Measurements from ENCODE around the gene PHLDB3.
"Not testable (repeated sequence)": the region's sequence is repeated elsewhere in the genome, so short reads cannot be mapped to it uniquely, and the experiment has no call there.

The PHLDB3 gene

DNA sequence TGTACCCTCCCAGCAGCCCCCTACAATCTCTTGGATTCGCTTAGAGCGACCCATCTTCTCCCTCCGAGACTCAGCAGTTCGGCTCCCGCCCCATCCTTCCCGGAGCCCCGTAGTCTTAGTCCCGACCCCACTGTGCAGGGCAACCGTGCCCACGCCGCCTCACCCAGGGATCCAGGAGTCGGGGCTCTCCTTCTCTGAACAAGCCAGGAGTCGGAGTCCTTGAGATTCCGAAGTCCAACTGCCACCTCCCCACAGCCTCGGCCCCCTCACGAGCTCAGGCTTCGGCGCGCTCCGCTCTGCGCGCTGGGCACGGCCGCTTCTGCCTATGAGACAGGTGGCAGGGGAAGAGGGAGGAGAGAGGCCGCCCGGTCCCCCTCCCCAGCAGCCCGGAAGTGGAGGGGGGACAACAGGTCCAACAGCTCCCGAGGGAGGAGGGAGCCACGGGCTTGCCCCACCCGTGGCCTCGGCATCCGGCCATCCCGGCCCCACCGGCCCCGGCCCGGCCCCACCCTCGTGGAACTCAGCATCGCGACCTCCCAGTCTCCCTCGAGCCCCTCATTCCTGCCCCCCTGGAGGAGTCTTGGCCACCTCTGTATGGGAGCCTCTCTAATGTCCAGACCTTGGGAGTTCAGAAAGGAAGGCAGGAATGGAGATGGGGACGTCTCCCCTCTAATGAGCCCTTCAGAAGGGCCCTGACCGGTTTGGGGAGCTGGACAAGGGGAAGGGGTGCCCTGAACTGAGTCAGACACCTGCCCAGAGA lies at the start of gene PHLDB3:
PHLDB3 (minus strand) TSS at position 321 of the 760 bp plus-strand sequence. CDS start 628 bp downstream, outside the sequence.
- H3K4me1 Mint-ChIP-seq, result peaks cover 42% of the 10 kb centered on the region
- no peaks in the 10 kb centered on the region for H3K9me3 Mint-ChIP-seq
- peak within 1 kb of the TSS; percentile 83 for H3K4me3 Mint-ChIP-seq
- H3K27ac Mint-ChIP-seq, result peak within 1 kb of the TSS; percentile 89
- DNase-seq, result peak; percentile 68
- CTCF ChIA-PET, result interaction anchor here (0.7 to 2.2 kb wide), 10 partner anchors 9 to 72 kb away, joined by 3 to 17 read pairs (median 5); no protein-coding TSS in a partner anchor
- peaks cover 25% of the 10 kb centered on the region for H3K36me3 Mint-ChIP-seq
- no peaks in the 10 kb centered on the region for H3K27me3 Mint-ChIP-seq

DNA sequence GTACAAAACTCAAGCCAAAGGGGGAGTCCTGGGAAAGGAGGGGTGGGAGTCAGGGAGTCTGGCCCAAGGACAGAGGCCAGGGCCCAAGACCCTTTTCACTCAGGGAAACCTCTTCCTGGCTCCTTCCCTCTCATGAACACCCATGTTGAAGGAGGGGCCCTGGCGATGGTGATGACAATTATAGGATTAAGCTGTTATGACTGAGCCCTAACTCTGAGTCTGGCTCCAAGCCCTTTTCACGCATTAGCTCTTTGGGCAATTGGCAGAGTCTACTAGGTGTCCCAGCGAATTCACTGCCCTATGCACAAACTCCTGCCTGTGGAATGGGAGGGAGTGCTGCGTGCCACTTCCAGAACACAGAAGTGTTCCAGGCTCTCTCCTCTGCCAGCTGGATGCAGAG lies 49.1 kb upstream of the PHLDB3 start:
- Mint-ChIP-seq H3K4me3 (no peak overlapping the region), H3K4me1 (peaks cover 8% of the 10 kb centered on the region), H3K36me3 (peaks cover 31% of the 10 kb centered on the region), H3K9me3 (no peaks in the 10 kb centered on the region), H3K27ac (no peak overlapping the region), H3K27me3 (no peaks in the 10 kb centered on the region)
- CTCF ChIA-PET, result interaction anchor here (1.3 to 6.0 kb wide), 3 partner anchors 33 to 99 kb away, joined by 3 to 129 read pairs (median 6); partner anchors contain the start of genes IRGQ and ZNF576
- DNase-seq, result no peak

DNA sequence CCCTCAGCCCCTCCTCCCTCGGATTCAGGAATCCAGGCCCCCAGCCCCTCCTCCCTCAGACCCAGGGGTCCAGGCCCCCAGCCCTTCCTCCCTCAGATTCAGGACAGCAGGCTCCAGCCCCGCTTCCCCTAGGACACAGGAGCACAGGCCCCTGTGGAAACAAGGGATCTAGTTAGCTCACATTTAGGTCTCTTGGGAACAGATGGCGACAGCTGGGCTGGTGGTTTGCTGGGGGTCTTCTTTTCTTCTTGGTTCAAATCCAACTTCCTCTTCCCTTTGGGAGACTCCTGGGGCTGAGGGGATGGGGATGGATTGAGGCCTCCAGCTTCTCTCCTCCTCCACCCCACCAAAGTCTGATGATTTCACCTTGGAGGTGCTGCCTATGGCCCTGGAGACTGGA lies 48.1 kb upstream of the PHLDB3 start:
- H3K9me3 Mint-ChIP-seq, result no peaks in the 10 kb centered on the region
- H3K27ac Mint-ChIP-seq, result no peak overlapping the region
- CTCF ChIA-PET, result interaction anchor here (1.0 to 6.0 kb wide), 3 partner anchors 8 to 100 kb away, joined by 3 to 129 read pairs (median 6); partner anchors contain the start of genes IRGQ and ZNF576
- peaks cover 26% of the 10 kb centered on the region for H3K36me3 Mint-ChIP-seq
- peaks cover 8% of the 10 kb centered on the region for H3K4me1 Mint-ChIP-seq
- DNase-seq, result no peak
- no peak overlapping the region for H3K4me3 Mint-ChIP-seq
- H3K27me3 Mint-ChIP-seq, result no peaks in the 10 kb centered on the region

DNA sequence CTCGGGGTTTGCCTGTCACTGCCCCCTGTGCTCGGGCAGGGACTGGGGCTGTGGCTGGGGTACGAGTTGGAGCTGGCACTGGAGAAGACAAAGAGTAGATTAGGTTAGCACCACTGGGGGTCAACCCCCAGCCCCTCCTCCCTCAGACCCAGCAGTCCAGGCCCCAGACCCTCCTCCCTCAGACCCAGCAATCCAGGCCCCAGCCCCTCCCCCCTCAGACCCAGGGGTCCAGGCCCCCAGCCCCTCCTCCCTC lies 47.6 kb upstream of the PHLDB3 start:
- H3K27ac Mint-ChIP-seq, result no peak overlapping the region
- H3K9me3 Mint-ChIP-seq, result no peaks in the 10 kb centered on the region
- DNase-seq, result no peak
- H3K36me3 Mint-ChIP-seq, result peaks cover 24% of the 10 kb centered on the region
- CTCF ChIA-PET, result interaction anchor here (1.0 to 6.0 kb wide), 2 partner anchors 8 to 43 kb away, joined by 3 to 129 read pairs; partner anchors contain the start of genes IRGQ and ZNF576
- H3K4me3 Mint-ChIP-seq, result no peak overlapping the region
- no peaks in the 10 kb centered on the region for H3K27me3 Mint-ChIP-seq
- peaks cover 8% of the 10 kb centered on the region for H3K4me1 Mint-ChIP-seq

DNA sequence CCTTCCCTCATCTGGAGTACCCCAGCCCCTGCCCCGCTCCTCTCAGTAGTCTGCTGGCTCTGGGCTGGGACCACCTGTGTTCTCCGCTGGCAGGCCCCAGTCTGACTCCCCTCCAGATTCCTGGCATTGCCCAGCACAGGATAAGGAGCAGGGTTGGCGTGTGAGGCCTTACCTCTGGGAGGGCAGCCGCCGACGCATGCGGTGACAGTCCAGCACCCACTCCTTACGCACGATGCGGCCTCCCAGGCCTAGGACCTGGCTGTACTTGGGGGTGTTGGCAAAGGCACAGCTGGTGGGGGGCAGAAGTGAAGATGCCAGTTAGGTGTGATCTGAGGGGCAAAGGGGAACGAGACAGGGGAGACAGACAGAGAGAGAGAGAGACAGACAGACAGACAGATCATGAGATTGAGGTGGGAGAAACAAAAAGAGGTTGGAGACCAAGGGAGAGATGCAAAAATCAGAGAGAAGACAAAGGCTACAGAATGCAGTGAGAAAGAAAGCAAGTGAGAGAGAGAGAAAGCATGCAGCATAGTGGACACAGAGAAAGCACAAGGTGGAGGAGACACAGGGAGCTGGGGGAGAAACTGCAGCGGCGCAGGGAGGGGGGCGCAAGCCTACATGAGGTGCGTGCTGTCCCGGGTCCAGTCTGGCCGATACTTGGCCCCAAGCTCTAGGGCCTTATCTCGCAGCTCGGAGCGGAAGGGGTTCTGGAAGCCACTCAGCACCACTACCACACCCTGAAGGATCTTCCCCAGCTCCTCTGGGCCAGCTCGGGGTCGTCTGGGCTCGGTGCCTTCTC lies 47.1 kb upstream of the PHLDB3 start:
- Mint-ChIP-seq H3K4me3 (no peak overlapping the region), H3K36me3 (peaks cover 24% of the 10 kb centered on the region), H3K27me3 (no peaks in the 10 kb centered on the region), H3K27ac (peak overlapping the region; percentile 21), H3K9me3 (no peaks in the 10 kb centered on the region), H3K4me1 (peaks cover 8% of the 10 kb centered on the region)
- CTCF ChIA-PET, result interaction anchor here (6.0 kb wide), 1 partner anchor 44 kb away, joined by 129 read pairs; the partner anchor contains the start of genes IRGQ and ZNF576
- DNase-seq, result no peak

DNA sequence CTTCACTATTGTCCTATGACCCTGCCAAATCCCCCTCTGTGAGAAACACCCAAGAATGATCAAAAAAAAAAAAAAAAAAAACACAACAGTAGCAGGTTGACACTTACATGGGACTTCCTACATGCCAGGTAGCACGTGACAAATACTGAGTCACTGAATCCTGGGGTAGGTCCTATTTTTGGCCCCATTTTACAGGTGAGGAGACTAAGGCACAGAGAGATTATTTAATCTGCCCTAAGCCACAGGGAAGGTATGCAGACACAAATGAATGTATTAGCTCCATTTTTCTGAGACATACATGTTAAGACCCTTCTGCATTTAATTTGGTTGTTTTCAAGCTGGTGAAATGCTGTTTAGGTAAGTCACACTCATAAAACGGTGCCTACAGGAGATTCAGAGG lies 44.2 kb upstream of the PHLDB3 start:
- Mint-ChIP-seq H3K36me3 (peaks cover 31% of the 10 kb centered on the region), H3K27ac (no peak overlapping the region), H3K4me1 (no peaks in the 10 kb centered on the region), H3K27me3 (no peaks in the 10 kb centered on the region), H3K9me3 (no peaks in the 10 kb centered on the region), H3K4me3 (no peak overlapping the region)
- CTCF ChIA-PET, result interaction anchor here (0.9 kb wide), 1 partner anchor 12 kb away, joined by 4 read pairs; no protein-coding TSS in a partner anchor
- no peak for DNase-seq

DNA sequence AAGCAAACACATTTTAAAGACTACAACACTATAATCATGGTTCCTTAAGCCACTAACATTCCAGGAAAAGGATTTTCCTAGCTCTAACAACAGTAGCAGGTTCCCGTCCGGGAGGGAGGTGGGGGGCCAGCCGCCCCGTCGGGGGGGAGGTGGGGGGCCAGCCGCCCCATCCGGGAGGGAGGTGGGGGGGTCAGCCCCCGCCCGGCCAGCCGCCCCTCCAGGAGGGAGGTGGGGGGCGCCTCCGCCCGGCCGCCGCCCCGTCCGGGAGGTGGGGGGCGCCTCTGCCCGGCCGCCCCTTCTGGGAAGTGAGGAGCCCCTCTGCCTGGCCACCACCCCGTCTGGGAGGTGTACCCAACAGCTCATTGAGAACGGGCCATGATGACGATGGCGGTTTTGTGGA lies 43.4 kb upstream of the PHLDB3 start:
- CTCF ChIA-PET, H3K27me3 Mint-ChIP-seq, H3K27ac Mint-ChIP-seq, DNase-seq, H3K4me3 Mint-ChIP-seq, H3K9me3 Mint-ChIP-seq, H3K4me1 Mint-ChIP-seq: not testable (repeated sequence)
- H3K36me3 Mint-ChIP-seq, result peaks cover 38% of the 10 kb centered on the region

DNA sequence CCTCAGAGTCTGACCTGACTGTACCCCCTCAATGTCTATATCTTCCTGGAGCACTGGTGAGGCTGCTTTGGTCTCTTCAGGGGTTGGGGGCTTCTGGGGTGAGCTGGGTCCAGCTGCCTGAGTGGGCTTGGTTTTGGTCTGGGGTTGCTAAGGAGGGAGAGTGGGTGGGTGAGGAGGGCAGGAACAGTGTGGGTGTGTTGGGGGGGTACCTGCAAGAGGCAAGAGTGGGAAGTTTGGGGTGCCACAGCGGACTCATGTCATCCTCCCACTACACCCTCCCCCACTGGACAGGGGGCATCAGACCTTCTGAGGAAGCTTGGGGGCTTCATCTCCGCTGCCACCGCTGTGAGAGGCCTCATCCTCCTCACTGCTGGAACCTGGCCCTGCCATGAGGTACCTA lies 42.0 kb upstream of the PHLDB3 start:
- peaks cover 43% of the 10 kb centered on the region for H3K36me3 Mint-ChIP-seq
- H3K9me3 Mint-ChIP-seq, result no peaks in the 10 kb centered on the region
- H3K4me3 Mint-ChIP-seq, result no peak overlapping the region
- H3K27ac Mint-ChIP-seq, result no peak overlapping the region
- no peak for DNase-seq
- no peaks in the 10 kb centered on the region for H3K27me3 Mint-ChIP-seq
- CTCF ChIA-PET, result no interaction called here
- no peaks in the 10 kb centered on the region for H3K4me1 Mint-ChIP-seq

DNA sequence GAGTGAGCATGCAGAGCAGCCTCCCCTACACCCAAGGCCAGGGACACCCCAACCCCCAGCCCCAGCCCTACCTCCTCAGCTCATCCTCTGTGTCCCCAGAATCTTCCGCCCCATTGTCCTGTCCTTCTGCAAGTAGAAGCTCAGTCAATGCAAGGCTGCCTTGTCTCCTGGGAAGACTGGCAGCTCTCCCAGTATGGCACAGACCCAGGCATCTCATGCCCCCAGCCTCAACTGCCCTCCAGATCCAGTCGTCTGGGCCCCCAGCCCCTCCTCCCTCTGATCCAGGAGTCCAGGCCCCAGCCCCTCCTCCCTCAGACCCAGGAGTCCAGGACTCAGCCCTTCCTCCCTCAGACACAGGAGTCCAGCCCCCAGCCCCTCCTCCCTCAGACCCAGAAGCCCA lies 41.4 kb upstream of the PHLDB3 start:
- CTCF ChIA-PET, result no interaction called here

DNA sequence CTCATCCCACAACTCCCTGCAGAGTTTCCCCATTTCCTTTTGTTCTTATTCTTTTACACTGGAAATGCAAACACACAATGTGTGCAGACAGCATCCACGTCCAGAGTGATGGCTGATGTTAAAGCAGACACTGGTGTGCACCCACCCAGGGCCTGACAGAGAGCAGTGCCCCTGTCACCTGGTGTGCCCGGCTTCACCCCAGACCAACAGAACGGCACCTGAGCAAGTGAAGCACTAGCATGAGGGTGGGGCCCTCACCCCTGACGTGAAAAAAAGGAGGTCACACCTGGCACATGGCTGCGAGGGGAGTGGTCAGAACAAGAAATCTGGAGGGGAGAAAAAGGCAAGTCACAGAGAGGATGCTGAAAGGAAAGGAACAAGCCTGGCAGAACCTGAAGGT lies 40.7 kb upstream of the PHLDB3 start:
- no peaks in the 10 kb centered on the region for H3K4me1 Mint-ChIP-seq
- peaks cover 41% of the 10 kb centered on the region for H3K36me3 Mint-ChIP-seq
- H3K4me3 Mint-ChIP-seq, result no peak overlapping the region
- H3K9me3 Mint-ChIP-seq, result no peaks in the 10 kb centered on the region
- no peak overlapping the region for H3K27ac Mint-ChIP-seq
- no peaks in the 10 kb centered on the region for H3K27me3 Mint-ChIP-seq
- no peak for DNase-seq
- CTCF ChIA-PET, result interaction anchor here (5.4 kb wide), 1 partner anchor 10 kb away, joined by 16 read pairs; no protein-coding TSS in a partner anchor

More for the DNA sequence above, 41.4 kb upstream of the PHLDB3 start:
- Mint-ChIP-seq H3K27me3 (no peaks in the 10 kb centered on the region), H3K9me3 (no peaks in the 10 kb centered on the region), H3K4me3 (no peak overlapping the region), H3K27ac (no peak overlapping the region), H3K36me3 (peaks cover 41% of the 10 kb centered on the region), H3K4me1 (no peaks in the 10 kb centered on the region)
- no peak for DNase-seq

DNA sequence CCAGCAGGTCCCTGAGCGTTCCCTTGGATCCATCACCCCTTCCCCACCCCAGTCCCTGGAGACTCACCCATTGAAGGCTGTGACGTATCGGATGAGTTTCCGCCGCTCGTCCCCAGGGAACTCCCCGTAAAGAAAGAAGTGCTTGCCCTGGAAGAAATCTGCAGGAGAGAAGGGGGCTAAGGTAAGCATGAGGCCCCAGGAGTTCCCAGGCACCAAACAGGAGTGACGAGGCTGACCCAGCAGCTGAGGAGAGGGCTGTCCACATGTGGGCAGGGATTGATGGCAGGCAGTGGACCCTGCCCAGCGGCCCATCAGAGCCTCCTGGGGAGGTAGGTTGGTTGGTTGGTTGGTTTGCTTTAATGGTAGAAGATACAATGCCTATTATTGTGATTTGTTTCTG lies 39.5 kb upstream of the PHLDB3 start:
- no peaks in the 10 kb centered on the region for H3K27me3 Mint-ChIP-seq
- DNase-seq, result no peak
- peaks cover 47% of the 10 kb centered on the region for H3K36me3 Mint-ChIP-seq
- no peak overlapping the region for H3K4me3 Mint-ChIP-seq
- CTCF ChIA-PET, result interaction anchor here (0.6 to 5.4 kb wide), 2 partner anchors 9 to 11 kb away, joined by 3 to 16 read pairs; no protein-coding TSS in a partner anchor
- no peaks in the 10 kb centered on the region for H3K4me1 Mint-ChIP-seq
- no peak overlapping the region for H3K27ac Mint-ChIP-seq
- peaks cover 3% of the 10 kb centered on the region for H3K9me3 Mint-ChIP-seq

DNA sequence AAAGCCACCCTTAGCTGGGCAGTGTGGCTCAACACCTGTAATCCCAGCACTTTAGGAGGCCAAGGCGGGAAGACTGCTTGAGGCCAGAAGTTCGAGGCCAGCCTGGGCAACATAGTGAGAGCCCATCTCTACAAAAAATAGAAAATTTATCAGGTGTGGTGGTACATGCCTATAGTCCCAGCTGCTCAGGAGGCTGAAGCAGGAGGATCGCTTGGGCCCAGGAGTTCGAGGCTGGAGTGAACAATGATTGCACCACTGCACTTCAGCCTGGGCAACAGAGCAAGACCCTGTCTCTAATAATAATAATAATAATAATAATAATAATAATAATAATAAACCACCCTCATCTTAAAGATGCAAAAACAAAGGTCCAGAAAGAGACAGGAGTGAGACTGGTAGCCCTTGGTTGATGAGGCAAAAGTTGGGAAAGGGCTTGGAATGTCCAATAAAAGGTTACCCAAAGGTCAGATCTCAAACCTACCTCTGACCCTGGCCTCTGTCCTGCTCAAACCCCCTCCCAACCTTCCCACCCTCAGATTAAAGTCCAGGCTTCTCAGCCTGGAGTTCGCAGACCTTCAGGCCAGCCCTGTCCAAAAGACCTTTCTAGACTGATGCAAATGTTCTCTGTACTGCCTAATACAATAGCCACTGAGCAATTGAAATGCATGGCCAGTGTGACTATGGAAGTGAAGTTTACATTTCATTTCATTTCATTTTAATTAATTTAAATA lies 37.5 kb upstream of the PHLDB3 start:
- H3K9me3 Mint-ChIP-seq, result peaks cover 10% of the 10 kb centered on the region
- no peak overlapping the region for H3K4me3 Mint-ChIP-seq
- no peak overlapping the region for H3K27ac Mint-ChIP-seq
- no peak for DNase-seq
- peaks cover 59% of the 10 kb centered on the region for H3K36me3 Mint-ChIP-seq
- CTCF ChIA-PET, result interaction anchor here (5.4 kb wide), 1 partner anchor 13 kb away, joined by 16 read pairs; no protein-coding TSS in a partner anchor
- H3K27me3 Mint-ChIP-seq, result no peaks in the 10 kb centered on the region
- no peaks in the 10 kb centered on the region for H3K4me1 Mint-ChIP-seq

DNA sequence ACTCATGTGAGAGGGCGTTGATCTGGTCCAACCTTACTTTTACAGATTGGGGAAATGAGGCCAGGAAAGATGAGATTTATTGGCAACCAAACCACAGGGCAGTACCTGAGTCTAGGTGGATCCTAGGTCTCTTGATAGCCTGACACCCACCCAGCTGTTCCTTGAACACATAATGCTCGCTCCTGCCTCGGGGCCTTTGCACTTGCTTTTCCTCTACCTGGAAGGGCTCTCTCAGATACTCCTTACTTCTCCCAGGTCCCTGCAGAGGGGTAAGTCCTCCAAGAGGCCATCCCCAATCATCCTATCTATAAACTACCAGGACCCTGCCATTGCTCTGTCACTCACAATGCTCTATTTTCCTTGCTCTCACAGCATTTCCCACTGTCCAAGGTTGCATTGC lies 35.8 kb upstream of the PHLDB3 start:
- Mint-ChIP-seq H3K27ac (no peak overlapping the region), H3K36me3 (peaks cover 63% of the 10 kb centered on the region), H3K9me3 (peaks cover 10% of the 10 kb centered on the region), H3K4me3 (no peak overlapping the region), H3K27me3 (no peaks in the 10 kb centered on the region), H3K4me1 (peaks cover 1% of the 10 kb centered on the region)
- CTCF ChIA-PET, result interaction anchor here (1.0 to 5.4 kb wide), 2 partner anchors 15 to 77 kb away, joined by 3 to 16 read pairs; no protein-coding TSS in a partner anchor
- no peak for DNase-seq

DNA sequence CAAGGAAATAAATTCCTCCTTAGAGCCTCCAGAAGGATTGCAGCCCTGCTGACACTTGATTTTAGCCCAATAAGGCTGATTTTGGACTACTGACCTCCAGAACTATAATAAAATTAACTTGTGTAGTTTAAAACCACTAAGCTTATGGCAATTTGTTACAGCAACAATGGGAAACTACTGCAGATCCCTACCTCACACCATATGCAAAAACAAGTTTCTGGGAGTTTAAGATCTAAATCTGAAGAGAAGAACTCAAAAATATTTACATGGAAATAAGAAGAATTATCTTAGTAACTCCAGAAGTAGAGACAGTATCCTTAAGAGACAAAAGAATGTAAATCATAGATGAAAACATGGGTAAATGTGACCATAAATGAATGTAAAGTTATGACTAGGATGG lies 34.4 kb upstream of the PHLDB3 start:
- no peak for DNase-seq
- Mint-ChIP-seq H3K9me3 (peaks cover 10% of the 10 kb centered on the region), H3K27ac (no peak overlapping the region), H3K4me3 (no peak overlapping the region), H3K36me3 (peaks cover 57% of the 10 kb centered on the region), H3K4me1 (peaks cover 7% of the 10 kb centered on the region), H3K27me3 (no peaks in the 10 kb centered on the region)
- CTCF ChIA-PET, result interaction anchor here (1.6 to 2.2 kb wide), 2 partner anchors 19 to 56 kb away, joined by 4 to 10 read pairs; no protein-coding TSS in a partner anchor

All from activated naive CD4-positive, alpha-beta T cell treated with anti-CD3 and anti-CD28 coated beads, Interleukin-2, amount 10 ng/mL, durations not matched to agents 7 days and 5 days (primary cell).